ENCODE data around the gene C9orf78.

The C9orf78 gene

GRCh38 chr9:129845373-129845772 is 10.3 kb upstream of the C9orf78 start:
- CTCF ChIA-PET, result no interaction called here
- POLR2A ChIA-PET, result no interaction called here
- TF ChIP-seq SUZ12 (IDR thresholded peaks at IDR 0.05) (no peak), NFRKB (IDR thresholded peaks at IDR 0.05) (no peak), PKNOX1 (IDR thresholded peaks at IDR 0.05) (no peak), FOXK2 (IDR thresholded peaks at IDR 0.05) (no peak), L3MBTL2 (conservative IDR thresholded peaks at IDR 0.05) (no peak), HDGF (IDR thresholded peaks at IDR 0.05; ENCODE audit: borderline replicate concordance) (no peak), LEF1 (IDR thresholded peaks at IDR 0.05; ENCODE audit: borderline replicate concordance) (no peak), ARNT (IDR thresholded peaks at IDR 0.05) (no peak), ZNF384 (IDR thresholded peaks at IDR 0.05) (no peak), SP1 (IDR thresholded peaks at IDR 0.05) (no peak), BHLHE40 (IDR thresholded peaks at IDR 0.05; ENCODE audit: borderline replicate concordance) (no peak), ELF4 (IDR thresholded peaks at IDR 0.05) (no peak), FOXA1 (IDR thresholded peaks at IDR 0.05) (no peak), CTBP1 (IDR thresholded peaks at IDR 0.05; ENCODE audit: borderline replicate concordance) (no peak)
- no peak for DNase-seq (ENCODE audit: extremely low spot score)

DNA sequence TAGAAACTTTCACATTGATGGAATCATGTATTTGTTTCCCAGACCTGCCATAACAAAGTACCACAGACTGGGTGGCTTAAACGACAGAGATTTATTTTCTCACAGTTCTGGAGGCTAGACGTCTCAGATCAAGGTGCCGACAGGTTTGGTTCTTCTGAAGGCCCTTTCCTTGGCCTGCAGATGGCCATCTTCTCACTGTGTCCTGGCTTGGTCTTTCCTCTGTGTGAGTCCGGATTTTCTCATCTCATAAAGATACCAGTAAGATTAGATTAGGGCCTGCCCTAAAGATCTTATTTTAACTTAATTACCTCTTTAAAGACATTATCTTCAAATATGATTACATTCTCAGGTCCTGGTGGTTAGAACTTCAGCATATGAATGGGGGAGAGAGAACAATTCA is 6.0 kb upstream of the C9orf78 start:
- TF ChIP-seq L3MBTL2 (conservative IDR thresholded peaks at IDR 0.05), result no peak
- no peak for TF ChIP-seq ARNT (IDR thresholded peaks at IDR 0.05)
- no peak for TF ChIP-seq SP1 (IDR thresholded peaks at IDR 0.05)
- no peak for TF ChIP-seq FOXA1 (IDR thresholded peaks at IDR 0.05)
- TF ChIP-seq FOXK2 (IDR thresholded peaks at IDR 0.05), result no peak
- TF ChIP-seq PKNOX1 (IDR thresholded peaks at IDR 0.05), result no peak
- no peak for TF ChIP-seq NFRKB (IDR thresholded peaks at IDR 0.05)
- no peak for TF ChIP-seq LEF1 (IDR thresholded peaks at IDR 0.05; ENCODE audit: borderline replicate concordance)
- no peak for TF ChIP-seq HDGF (IDR thresholded peaks at IDR 0.05; ENCODE audit: borderline replicate concordance)
- no peak for DNase-seq (ENCODE audit: extremely low spot score)
- POLR2A ChIA-PET, result no interaction called here
- CTCF ChIA-PET, result no interaction called here

GRCh38 chr9:129840034-129840433 is 5.0 kb upstream of the C9orf78 start:
- DNase-seq (ENCODE audit: extremely low spot score), result no peak
- TF ChIP-seq ELF4 (IDR thresholded peaks at IDR 0.05) (no peak), FOXM1 (IDR thresholded peaks at IDR 0.05; ENCODE audit: borderline replicate concordance) (no peak), SP1 (IDR thresholded peaks at IDR 0.05) (no peak), FOXK2 (IDR thresholded peaks at IDR 0.05) (no peak), LEF1 (IDR thresholded peaks at IDR 0.05; ENCODE audit: borderline replicate concordance) (no peak), ZNF384 (IDR thresholded peaks at IDR 0.05) (no peak), SUZ12 (IDR thresholded peaks at IDR 0.05) (no peak), TARDBP (IDR thresholded peaks at IDR 0.05) (no peak), BHLHE40 (IDR thresholded peaks at IDR 0.05; ENCODE audit: borderline replicate concordance) (no peak), CTBP1 (IDR thresholded peaks at IDR 0.05; ENCODE audit: borderline replicate concordance) (no peak), PKNOX1 (IDR thresholded peaks at IDR 0.05) (no peak), HDGF (IDR thresholded peaks at IDR 0.05; ENCODE audit: borderline replicate concordance) (no peak), L3MBTL2 (conservative IDR thresholded peaks at IDR 0.05) (no peak), NFRKB (IDR thresholded peaks at IDR 0.05) (no peak), ARNT (IDR thresholded peaks at IDR 0.05) (no peak), FOXA1 (IDR thresholded peaks at IDR 0.05) (no peak)
- POLR2A ChIA-PET, result no interaction called here
- CTCF ChIA-PET, result no interaction called here

GRCh38 chr9:129839324-129840023 is 4.4 kb upstream of the C9orf78 start:
- no peak for DNase-seq (ENCODE audit: extremely low spot score)
- no peak for TF ChIP-seq BHLHE40 (IDR thresholded peaks at IDR 0.05; ENCODE audit: borderline replicate concordance)
- no peak for TF ChIP-seq SUZ12 (IDR thresholded peaks at IDR 0.05)
- no peak for TF ChIP-seq FOXA1 (IDR thresholded peaks at IDR 0.05)
- TF ChIP-seq CTBP1 (IDR thresholded peaks at IDR 0.05; ENCODE audit: borderline replicate concordance), result no peak
- no peak for TF ChIP-seq FOXK2 (IDR thresholded peaks at IDR 0.05)
- TF ChIP-seq TARDBP (IDR thresholded peaks at IDR 0.05), result no peak
- TF ChIP-seq SP1 (IDR thresholded peaks at IDR 0.05), result no peak
- no peak for TF ChIP-seq PKNOX1 (IDR thresholded peaks at IDR 0.05)
- no peak for TF ChIP-seq ZNF384 (IDR thresholded peaks at IDR 0.05)
- TF ChIP-seq LEF1 (IDR thresholded peaks at IDR 0.05; ENCODE audit: borderline replicate concordance), result no peak
- no peak for TF ChIP-seq L3MBTL2 (conservative IDR thresholded peaks at IDR 0.05)
- TF ChIP-seq ELF4 (IDR thresholded peaks at IDR 0.05), result no peak
- no peak for TF ChIP-seq ARNT (IDR thresholded peaks at IDR 0.05)
- POLR2A ChIA-PET, result no interaction called here
- CTCF ChIA-PET, result no interaction called here

- no peak for DNase-seq (ENCODE audit: extremely low spot score)
- ChIA-PET CTCF (interaction anchor here (0.5 kb wide), 1 partner anchor 45 kb away, joined by 3 read pairs; no protein-coding TSS in a partner anchor), POLR2A (interaction anchor here (0.7 kb wide), 1 partner anchor 10 kb away, joined by 3 read pairs; no protein-coding TSS in a partner anchor)
- TF ChIP-seq ARNT (IDR thresholded peaks at IDR 0.05), result no peak
- no peak for TF ChIP-seq CTBP1 (IDR thresholded peaks at IDR 0.05; ENCODE audit: borderline replicate concordance)
- no peak for TF ChIP-seq ELF4 (IDR thresholded peaks at IDR 0.05)
Measured at GRCh38 chr9:129838707-129839259, 3.7 kb upstream of the C9orf78 start.
